ENCODE data around the gene SYNE1. TPM values are rescaled to one million over a fixed set of nuclear protein-coding genes. Genes with fewer than 3 reads are reported as not detected.

The SYNE1 gene
- total and polyA plus RNA-seq, 7 experiments from 2014 or later: 50.6 to 205 (median 161) TPM

GRCh38 chr6:152233547-152234320 lies 403.4 kb downstream of the SYNE1 start:
- Histone ChIP-seq H3K27ac (ENCODE audit: low read depth, low read length) (peak overlapping the region; percentile 47), H3K36me3 (ENCODE audit: control insufficient read depth in 2 of 3, insufficient read depth in 3 of 3, low read length in 3 of 3) (peaks cover 0 to 38% (median 14%) of the 10 kb centered on the region in 3 experiments), H3K4me3 (ENCODE audit: low read length) (peak overlapping the region; percentile 36), H3K27me3 (ENCODE audit: control insufficient read depth in 2 of 2, insufficient read depth in 2 of 2, low read length in 2 of 2) (no peaks in the 10 kb centered on the region), H3K9me3 (ENCODE audit: control insufficient read depth in 2 of 3, low read length in 3 of 3) (no peaks in the 10 kb centered on the region), H3K4me1 (ENCODE audit: control insufficient read depth in 2 of 2, insufficient read depth in 2 of 2, low read length in 2 of 2) (peaks cover 2 to 14% of the 10 kb centered on the region in 2 donors)
- Mint-ChIP-seq H3K36me3 (peaks cover 0 to 47% (median 27%) of the 10 kb centered on the region in 5 donors), H3K4me1 (peaks cover 10 to 33% (median 30%) of the 10 kb centered on the region in 7 donors), H3K4me3 (peak overlapping the region; percentile 55 to 84 (median 78)), H3K27ac (peak overlapping the region; percentile 35 to 95 (median 87)), H3K27me3 (no peaks in the 10 kb centered on the region), H3K9me3 (no peaks in the 10 kb centered on the region)
- DNase-seq (peak in 7 of 9 donors; percentile 45 to 65 (median 54)), ATAC-seq (peak; percentile 64)
- ChIA-PET CTCF (interaction anchor here (0.7 to 2.0 kb wide), 5 partner anchors 11 to 793 kb away, joined by 3 to 8 read pairs (median 4); no protein-coding TSS in a partner anchor), POLR2A (interaction anchor here (0.6 to 3.6 kb wide), 7 partner anchors 12 to 517 kb away, joined by 3 to 37 read pairs (median 4); no protein-coding TSS in a partner anchor)
- intact Hi-C loops (cut with micrococcal nuclease): loop anchor here (1.0 to 5.0 kb wide), 7 partner anchors 27 to 123 kb away; no protein-coding TSS in a partner anchor

- H3K9me3 ChIP-seq (ENCODE audit: control insufficient read depth in 2 of 3, low read length in 3 of 3): no peaks in the 10 kb centered on the region
- peak in 5 of 9 donors; percentile 1 to 31 (median 21) for DNase-seq
- peak overlapping the region; percentile 55 to 84 (median 78) for H3K4me3 Mint-ChIP-seq
- H3K4me3 ChIP-seq (ENCODE audit: low read length): no peak overlapping the region
- no peak overlapping the region for H3K27ac ChIP-seq (ENCODE audit: low read depth, low read length)
- intact Hi-C loops (cut with micrococcal nuclease): loop anchor here (1.0 to 5.0 kb wide), 7 partner anchors 26 to 124 kb away; no protein-coding TSS in a partner anchor
- H3K9me3 Mint-ChIP-seq: no peaks in the 10 kb centered on the region
- no peaks in the 10 kb centered on the region for H3K27me3 ChIP-seq (ENCODE audit: control insufficient read depth in 2 of 2, insufficient read depth in 2 of 2, low read length in 2 of 2)
- H3K4me1 ChIP-seq (ENCODE audit: control insufficient read depth in 2 of 2, insufficient read depth in 2 of 2, low read length in 2 of 2): peaks cover 2 to 14% of the 10 kb centered on the region in 2 donors
- H3K36me3 ChIP-seq (ENCODE audit: control insufficient read depth in 2 of 3, insufficient read depth in 3 of 3, low read length in 3 of 3): peaks cover 0 to 33% (median 10%) of the 10 kb centered on the region in 3 experiments
- peaks cover 10 to 33% (median 30%) of the 10 kb centered on the region in 7 donors for H3K4me1 Mint-ChIP-seq
- CTCF ChIA-PET: interaction anchor here (1.9 to 2.0 kb wide), 2 partner anchors 48 to 542 kb away, joined by 4 to 8 read pairs; no protein-coding TSS in a partner anchor
- H3K36me3 Mint-ChIP-seq: peaks cover 0 to 46% (median 29%) of the 10 kb centered on the region in 5 donors
- peak; percentile 58 for ATAC-seq
- H3K27me3 Mint-ChIP-seq: no peaks in the 10 kb centered on the region
- POLR2A ChIA-PET: interaction anchor here (0.6 to 3.6 kb wide), 5 partner anchors 35 to 546 kb away, joined by 3 to 37 read pairs (median 3); no protein-coding TSS in a partner anchor
- peak overlapping the region; percentile 35 to 95 (median 86) for H3K27ac Mint-ChIP-seq
Observed at GRCh38 chr6:152232501-152233151, 404.5 kb downstream of the SYNE1 start.

GRCh38 chr6:152229330-152229729 lies 407.8 kb downstream of the SYNE1 start:
- Mint-ChIP-seq H3K27me3 (no peaks in the 10 kb centered on the region), H3K4me1 (peaks cover 8 to 24% (median 21%) of the 10 kb centered on the region in 7 donors), H3K27ac (no peak overlapping the region), H3K4me3 (no peak overlapping the region), H3K36me3 (peaks cover 4 to 49% (median 43%) of the 10 kb centered on the region in 5 donors), H3K9me3 (no peaks in the 10 kb centered on the region)
- intact Hi-C loops (cut with micrococcal nuclease): no loop called here
- no peak overlapping the region for H3K4me3 ChIP-seq (ENCODE audit: low read length)
- peaks cover 0 to 31% (median 12%) of the 10 kb centered on the region in 3 experiments for H3K36me3 ChIP-seq (ENCODE audit: control insufficient read depth in 2 of 3, insufficient read depth in 3 of 3, low read length in 3 of 3)
- H3K27ac ChIP-seq (ENCODE audit: low read depth, low read length): no peak overlapping the region
- no peaks in the 10 kb centered on the region for H3K9me3 ChIP-seq (ENCODE audit: control insufficient read depth in 2 of 3, low read length in 3 of 3)
- ATAC-seq: no peak
- DNase-seq: no peak
- ChIA-PET POLR2A (no interaction called here), CTCF (interaction anchor here (1.2 kb wide), 1 partner anchor 45 kb away, joined by 4 read pairs; no protein-coding TSS in a partner anchor)
- H3K4me1 ChIP-seq (ENCODE audit: control insufficient read depth in 2 of 2, insufficient read depth in 2 of 2, low read length in 2 of 2): peaks cover 2 to 14% of the 10 kb centered on the region in 2 donors
- H3K27me3 ChIP-seq (ENCODE audit: control insufficient read depth in 2 of 2, insufficient read depth in 2 of 2, low read length in 2 of 2): no peaks in the 10 kb centered on the region

GRCh38 chr6:152226119-152226518 lies 411.0 kb downstream of the SYNE1 start:
- Histone ChIP-seq H3K27me3 (ENCODE audit: control insufficient read depth in 2 of 2, insufficient read depth in 2 of 2, low read length in 2 of 2) (no peaks in the 10 kb centered on the region), H3K4me1 (ENCODE audit: control insufficient read depth in 2 of 2, insufficient read depth in 2 of 2, low read length in 2 of 2) (no peaks in the 10 kb centered on the region), H3K36me3 (ENCODE audit: control insufficient read depth in 2 of 3, insufficient read depth in 3 of 3, low read length in 3 of 3) (peaks cover 14 to 59% (median 32%) of the 10 kb centered on the region in 3 experiments), H3K4me3 (ENCODE audit: low read length) (no peak overlapping the region), H3K9me3 (ENCODE audit: control insufficient read depth in 2 of 3, low read length in 3 of 3) (peaks cover 0 to 13% (median 0%) of the 10 kb centered on the region in 3 experiments), H3K27ac (ENCODE audit: low read depth, low read length) (no peak overlapping the region)
- Mint-ChIP-seq H3K9me3 (peaks cover 0 to 17% (median 11%) of the 10 kb centered on the region in 11 donors), H3K27me3 (no peaks in the 10 kb centered on the region), H3K27ac (peak overlapping the region in 1 of 9 donors; percentile 6), H3K4me1 (no peaks in the 10 kb centered on the region), H3K4me3 (no peak overlapping the region), H3K36me3 (peaks cover 22 to 67% (median 62%) of the 10 kb centered on the region in 5 donors)
- ChIA-PET POLR2A (interaction anchor here (1.2 to 2.0 kb wide), 2 partner anchors 41 to 80 kb away, joined by 3 to 6 read pairs; no protein-coding TSS in a partner anchor), CTCF (no interaction called here)
- DNase-seq: no peak
- no peak for ATAC-seq
- intact Hi-C loops (cut with micrococcal nuclease): no loop called here

- ChIA-PET CTCF (interaction anchor here (0.6 to 0.8 kb wide), 2 partner anchors 11 to 41 kb away, joined by 3 read pairs; no protein-coding TSS in a partner anchor), POLR2A (interaction anchor here (2.0 kb wide), 1 partner anchor 40 kb away, joined by 6 read pairs; no protein-coding TSS in a partner anchor)
- intact Hi-C loops (cut with micrococcal nuclease): no loop called here
- ATAC-seq (no peak), DNase-seq (no peak)
- Mint-ChIP-seq H3K4me1 (no peaks in the 10 kb centered on the region), H3K27me3 (no peaks in the 10 kb centered on the region), H3K36me3 (peaks cover 27 to 66% (median 62%) of the 10 kb centered on the region in 5 donors), H3K9me3 (peaks cover 0 to 17% (median 11%) of the 10 kb centered on the region in 11 donors), H3K27ac (peak overlapping the region in 2 of 9 donors; percentile 20 to 62), H3K4me3 (no peak overlapping the region)
- no peak overlapping the region for H3K27ac ChIP-seq (ENCODE audit: low read depth, low read length)
- peaks cover 0 to 13% (median 0%) of the 10 kb centered on the region in 3 experiments for H3K9me3 ChIP-seq (ENCODE audit: control insufficient read depth in 2 of 3, low read length in 3 of 3)
- no peaks in the 10 kb centered on the region for H3K27me3 ChIP-seq (ENCODE audit: control insufficient read depth in 2 of 2, insufficient read depth in 2 of 2, low read length in 2 of 2)
- H3K4me1 ChIP-seq (ENCODE audit: control insufficient read depth in 2 of 2, insufficient read depth in 2 of 2, low read length in 2 of 2): no peaks in the 10 kb centered on the region
- peaks cover 14 to 59% (median 33%) of the 10 kb centered on the region in 3 experiments for H3K36me3 ChIP-seq (ENCODE audit: control insufficient read depth in 2 of 3, insufficient read depth in 3 of 3, low read length in 3 of 3)
- no peak overlapping the region for H3K4me3 ChIP-seq (ENCODE audit: low read length)
Observed at GRCh38 chr6:152225241-152225934, 411.8 kb downstream of the SYNE1 start.
